Measurements from ENCODE around the gene ARL14. TPM values are rescaled to one million over a fixed set of nuclear protein-coding genes. Genes with fewer than 3 reads are reported as not detected.

ARL14 gene
- total and polyA plus RNA-seq, 12 donors: 0.17 to 0.27 (median 0.20) TPM; not detected in 8

DNA sequence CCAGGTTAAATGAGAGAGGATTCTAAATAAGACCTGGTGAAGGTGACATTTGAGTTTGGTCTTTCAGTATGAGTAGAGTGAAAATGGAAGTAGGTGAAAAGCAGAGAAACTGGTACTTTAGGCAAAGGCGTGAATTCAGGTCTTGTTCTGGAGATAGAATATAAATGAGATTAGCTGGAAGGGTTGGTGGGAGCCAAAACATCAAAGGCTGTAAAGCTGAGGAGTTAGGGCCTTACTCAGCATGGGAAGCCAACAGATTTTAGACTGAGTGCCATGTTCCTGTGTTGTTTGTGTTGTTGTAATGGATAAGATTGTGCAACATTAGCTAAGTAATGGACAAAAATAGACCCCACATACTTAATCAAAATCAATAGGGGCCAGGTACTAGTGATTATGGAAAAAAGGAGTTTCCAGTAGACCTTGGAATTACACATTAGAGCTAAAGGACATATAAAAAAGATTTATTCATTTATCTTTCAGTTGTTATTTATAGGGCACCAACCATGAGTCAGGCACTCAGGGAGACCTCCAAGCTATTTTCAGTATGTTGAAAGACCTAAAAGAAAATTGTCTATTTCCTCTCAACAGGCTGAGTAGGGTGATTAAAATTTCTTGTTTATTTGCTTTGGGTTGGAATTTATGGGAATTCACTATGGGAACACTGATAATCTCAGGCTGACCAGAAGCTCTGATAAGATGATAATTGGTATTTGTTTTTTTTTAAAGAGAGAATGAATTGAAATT, 20.8 kb downstream of the ARL14 start:
- Histone ChIP-seq H3K9me3 (replicated peaks in 1 of 3) (no peaks in the 10 kb centered on the region), H3K27me3 (no peaks in the 10 kb centered on the region), H3K36me3 (replicated peaks in 1 of 2) (no peaks in the 10 kb centered on the region), H3K27ac (peak overlapping the region in 3 of 5 donors; percentile 29 to 61 (median 51)), H3K4me3 (no peak overlapping the region), H3K4me1 (replicated peaks in 1 of 2) (peaks cover 11 to 24% of the 10 kb centered on the region in 2 donors)
- 89 to 96% (median 93%) methylated on average over 1 of the region's 1 CpG for WGBS, 4 donors
- intact Hi-C loops (cut with DNase I): no loop called here
- TF ChIP-seq, protein P1, sequence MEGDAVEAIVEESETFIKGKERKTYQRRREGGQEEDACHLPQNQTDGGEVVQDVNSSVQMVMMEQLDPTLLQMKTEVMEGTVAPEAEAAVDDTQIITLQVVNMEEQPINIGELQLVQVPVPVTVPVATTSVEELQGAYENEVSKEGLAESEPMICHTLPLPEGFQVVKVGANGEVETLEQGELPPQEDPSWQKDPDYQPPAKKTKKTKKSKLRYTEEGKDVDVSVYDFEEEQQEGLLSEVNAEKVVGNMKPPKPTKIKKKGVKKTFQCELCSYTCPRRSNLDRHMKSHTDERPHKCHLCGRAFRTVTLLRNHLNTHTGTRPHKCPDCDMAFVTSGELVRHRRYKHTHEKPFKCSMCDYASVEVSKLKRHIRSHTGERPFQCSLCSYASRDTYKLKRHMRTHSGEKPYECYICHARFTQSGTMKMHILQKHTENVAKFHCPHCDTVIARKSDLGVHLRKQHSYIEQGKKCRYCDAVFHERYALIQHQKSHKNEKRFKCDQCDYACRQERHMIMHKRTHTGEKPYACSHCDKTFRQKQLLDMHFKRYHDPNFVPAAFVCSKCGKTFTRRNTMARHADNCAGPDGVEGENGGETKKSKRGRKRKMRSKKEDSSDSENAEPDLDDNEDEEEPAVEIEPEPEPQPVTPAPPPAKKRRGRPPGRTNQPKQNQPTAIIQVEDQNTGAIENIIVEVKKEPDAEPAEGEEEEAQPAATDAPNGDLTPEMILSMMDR (IDR thresholded peaks at IDR 0.05): no peak
- DNase-seq: peak in 4 of 7 donors; percentile 27 to 37 (median 32)

GRCh38 chr3:160698599-160699195, 21.7 kb downstream of the ARL14 start:
- 35 to 68% (median 60%) methylated on average over 1 of the region's 1 CpG for WGBS, 4 donors
- no peak for DNase-seq
- Histone ChIP-seq H3K36me3 (replicated peaks in 1 of 2) (no peaks in the 10 kb centered on the region), H3K27ac (peak overlapping the region in 3 of 5 donors; percentile 29 to 61 (median 31)), H3K9me3 (replicated peaks in 1 of 3) (no peaks in the 10 kb centered on the region), H3K27me3 (no peaks in the 10 kb centered on the region), H3K4me3 (peak overlapping the region in 1 of 4 donors; percentile 8), H3K4me1 (replicated peaks in 1 of 2) (peaks cover 11 to 24% of the 10 kb centered on the region in 2 donors)
- TF ChIP-seq POLR2A (IDR thresholded peaks at IDR 0.05): no peak
- TF ChIP-seq, protein P1 (IDR thresholded peaks at IDR 0.05): no peak
- intact Hi-C loops (cut with DNase I): no loop called here

DNA sequence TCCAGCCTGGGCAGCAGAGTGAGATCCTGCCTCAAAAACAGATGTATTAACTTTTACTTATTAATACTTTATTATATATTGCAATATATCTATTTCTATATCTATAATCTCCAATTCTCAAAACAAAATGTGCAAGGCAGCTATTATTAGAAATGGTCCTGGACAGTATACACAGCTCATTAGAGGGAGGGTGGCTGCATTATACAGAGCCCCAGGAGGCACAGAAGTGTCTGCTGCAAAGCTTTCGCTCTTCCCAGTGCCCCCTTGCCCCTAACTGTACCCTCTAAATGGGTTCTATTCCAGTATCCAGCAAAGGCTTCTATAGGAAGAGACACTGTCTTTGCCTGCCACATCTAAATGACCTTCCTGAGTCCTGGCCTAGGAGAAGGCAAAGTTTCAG, 24.5 kb downstream of the ARL14 start:
- Histone ChIP-seq H3K4me1 (replicated peaks in 1 of 2) (peaks cover 11 to 24% of the 10 kb centered on the region in 2 donors), H3K36me3 (replicated peaks in 1 of 2) (no peaks in the 10 kb centered on the region), H3K4me3 (no peak overlapping the region), H3K27ac (no peak overlapping the region), H3K27me3 (no peaks in the 10 kb centered on the region), H3K9me3 (replicated peaks in 1 of 3) (no peaks in the 10 kb centered on the region)
- intact Hi-C loops (cut with DNase I): loop anchor here (10.0 kb wide), 2 partner anchors 243 to 723 kb away; no protein-coding TSS in a partner anchor
- WGBS, 4 donors: 83 to 100% (median 94%) methylated on average over 1 of the region's 1 CpG
- no peak for TF ChIP-seq POLR2A (IDR thresholded peaks at IDR 0.05)
- TF ChIP-seq, protein P1 (IDR thresholded peaks at IDR 0.05): no peak
- DNase-seq: no peak

- H3K27ac ChIP-seq: no peak overlapping the region
- WGBS, 4 donors: 82 to 95% (median 90%) methylated on average over 1 of the region's 1 CpG
- H3K36me3 ChIP-seq (replicated peaks in 1 of 2): no peaks in the 10 kb centered on the region
- no peaks in the 10 kb centered on the region for H3K9me3 ChIP-seq (replicated peaks in 1 of 3)
- intact Hi-C loops (cut with DNase I): loop anchor here (10.0 kb wide), 2 partner anchors 243 to 723 kb away; no protein-coding TSS in a partner anchor
- no peak overlapping the region for H3K4me3 ChIP-seq
- TF ChIP-seq, protein P1 (IDR thresholded peaks at IDR 0.05): no peak
- no peak for TF ChIP-seq POLR2A (IDR thresholded peaks at IDR 0.05)
- no peak for DNase-seq
- peaks cover 11 to 20% of the 10 kb centered on the region in 2 donors for H3K4me1 ChIP-seq (replicated peaks in 1 of 2)
- H3K27me3 ChIP-seq: no peaks in the 10 kb centered on the region
Observed at GRCh38 chr3:160702290-160702689, 25.3 kb downstream of the ARL14 start.

Data from adrenal gland (tissue), 12 donors.